Measurements from ENCODE around the gene TMEM94. TPM values are rescaled to one million over a fixed set of nuclear protein-coding genes. Genes with fewer than 3 reads are reported as not detected.

TMEM94 gene
- total and polyA plus RNA-seq, 2 of the 8 experiments (the other 6 are each of a cell fraction or from before 2014, with no cell fraction given): 54.8 to 69.9 TPM

- TF ChIP-seq SUZ12 (IDR thresholded peaks at IDR 0.05; ENCODE audit: low read length) (no peak), KDM1A (IDR thresholded peaks at IDR 0.05; ENCODE audit: borderline replicate concordance, low read length) (no peak), MAFK (IDR thresholded peaks at IDR 0.05; ENCODE audit: low read depth, low read length) (no peak)
Measured at GRCh38 chr17:75513641-75514000, 57.2 kb downstream of the TMEM94 start (continued).

Measured in H1 (cell line).